ENCODE results near the gene GSDME. TPM values are rescaled to one million over a fixed set of nuclear protein-coding genes. Genes with fewer than 3 reads are reported as not detected.

Gene GSDME
- total RNA-seq, 1 experiment from 2014 or later = 4.5 TPM

GRCh38 chr7:24718431-24718831, 38.8 kb downstream of the GSDME start:
- Histone ChIP-seq H3K27me3 (ENCODE audit: control insufficient read depth, insufficient read depth, low read length) (no peaks in the 10 kb centered on the region), H3K4me1 (ENCODE audit: control insufficient read depth, insufficient read depth, low read length) (no peaks in the 10 kb centered on the region), H3K27ac (ENCODE audit: low read length) (no peak overlapping the region), H3K36me3 (ENCODE audit: control insufficient read depth, insufficient read depth, low read length) (no peaks in the 10 kb centered on the region), H3K9me3 (ENCODE audit: control insufficient read depth, insufficient read depth, low read depth, low read length) (no peaks in the 10 kb centered on the region), H3K4me3 (ENCODE audit: low read depth in 2 of 2, low read length in 2 of 2) (no peak overlapping the region)
- ChIA-PET CTCF (no interaction called here), POLR2A (no interaction called here)
- in situ Hi-C loops (cut with HindIII; ENCODE audit: low pct_unique_long_range_greater_than_20kb, low sequenced_read_pairs) = no loop called here
- no peak for TF ChIP-seq SIN3A (IDR thresholded peaks at IDR 0.05; ENCODE audit: borderline replicate concordance, insufficient read depth, low read depth, low read length)
- TF ChIP-seq, protein P1, sequence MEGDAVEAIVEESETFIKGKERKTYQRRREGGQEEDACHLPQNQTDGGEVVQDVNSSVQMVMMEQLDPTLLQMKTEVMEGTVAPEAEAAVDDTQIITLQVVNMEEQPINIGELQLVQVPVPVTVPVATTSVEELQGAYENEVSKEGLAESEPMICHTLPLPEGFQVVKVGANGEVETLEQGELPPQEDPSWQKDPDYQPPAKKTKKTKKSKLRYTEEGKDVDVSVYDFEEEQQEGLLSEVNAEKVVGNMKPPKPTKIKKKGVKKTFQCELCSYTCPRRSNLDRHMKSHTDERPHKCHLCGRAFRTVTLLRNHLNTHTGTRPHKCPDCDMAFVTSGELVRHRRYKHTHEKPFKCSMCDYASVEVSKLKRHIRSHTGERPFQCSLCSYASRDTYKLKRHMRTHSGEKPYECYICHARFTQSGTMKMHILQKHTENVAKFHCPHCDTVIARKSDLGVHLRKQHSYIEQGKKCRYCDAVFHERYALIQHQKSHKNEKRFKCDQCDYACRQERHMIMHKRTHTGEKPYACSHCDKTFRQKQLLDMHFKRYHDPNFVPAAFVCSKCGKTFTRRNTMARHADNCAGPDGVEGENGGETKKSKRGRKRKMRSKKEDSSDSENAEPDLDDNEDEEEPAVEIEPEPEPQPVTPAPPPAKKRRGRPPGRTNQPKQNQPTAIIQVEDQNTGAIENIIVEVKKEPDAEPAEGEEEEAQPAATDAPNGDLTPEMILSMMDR (IDR thresholded peaks at IDR 0.05) = no peak
- TF ChIP-seq POLR2AphosphoS5 (IDR thresholded peaks at IDR 0.05; ENCODE audit: low read depth, low read length) = no peak
- TF ChIP-seq TCF7L2 (IDR thresholded peaks at IDR 0.05; ENCODE audit: low read depth, low read length) = no peak
- TF ChIP-seq, protein P2, sequence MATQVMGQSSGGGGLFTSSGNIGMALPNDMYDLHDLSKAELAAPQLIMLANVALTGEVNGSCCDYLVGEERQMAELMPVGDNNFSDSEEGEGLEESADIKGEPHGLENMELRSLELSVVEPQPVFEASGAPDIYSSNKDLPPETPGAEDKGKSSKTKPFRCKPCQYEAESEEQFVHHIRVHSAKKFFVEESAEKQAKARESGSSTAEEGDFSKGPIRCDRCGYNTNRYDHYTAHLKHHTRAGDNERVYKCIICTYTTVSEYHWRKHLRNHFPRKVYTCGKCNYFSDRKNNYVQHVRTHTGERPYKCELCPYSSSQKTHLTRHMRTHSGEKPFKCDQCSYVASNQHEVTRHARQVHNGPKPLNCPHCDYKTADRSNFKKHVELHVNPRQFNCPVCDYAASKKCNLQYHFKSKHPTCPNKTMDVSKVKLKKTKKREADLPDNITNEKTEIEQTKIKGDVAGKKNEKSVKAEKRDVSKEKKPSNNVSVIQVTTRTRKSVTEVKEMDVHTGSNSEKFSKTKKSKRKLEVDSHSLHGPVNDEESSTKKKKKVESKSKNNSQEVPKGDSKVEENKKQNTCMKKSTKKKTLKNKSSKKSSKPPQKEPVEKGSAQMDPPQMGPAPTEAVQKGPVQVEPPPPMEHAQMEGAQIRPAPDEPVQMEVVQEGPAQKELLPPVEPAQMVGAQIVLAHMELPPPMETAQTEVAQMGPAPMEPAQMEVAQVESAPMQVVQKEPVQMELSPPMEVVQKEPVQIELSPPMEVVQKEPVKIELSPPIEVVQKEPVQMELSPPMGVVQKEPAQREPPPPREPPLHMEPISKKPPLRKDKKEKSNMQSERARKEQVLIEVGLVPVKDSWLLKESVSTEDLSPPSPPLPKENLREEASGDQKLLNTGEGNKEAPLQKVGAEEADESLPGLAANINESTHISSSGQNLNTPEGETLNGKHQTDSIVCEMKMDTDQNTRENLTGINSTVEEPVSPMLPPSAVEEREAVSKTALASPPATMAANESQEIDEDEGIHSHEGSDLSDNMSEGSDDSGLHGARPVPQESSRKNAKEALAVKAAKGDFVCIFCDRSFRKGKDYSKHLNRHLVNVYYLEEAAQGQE (IDR thresholded peaks at IDR 0.05; ENCODE audit: insufficient read depth in 1 of 2, low read depth in 2 of 2, low read length in 1 of 2) = no peak
- no peak for ATAC-seq
- intact Hi-C loops (cut with micrococcal nuclease; ENCODE audit: unreplicated experiment) = loop anchor here (10.0 kb wide), 3 partner anchors 64 to 1144 kb away; no protein-coding TSS in a partner anchor
- BruUV-seq (replicated peaks) = no TSS peak
- DNase-seq (ENCODE audit: low read depth, low spot score) = no peak

DNA sequence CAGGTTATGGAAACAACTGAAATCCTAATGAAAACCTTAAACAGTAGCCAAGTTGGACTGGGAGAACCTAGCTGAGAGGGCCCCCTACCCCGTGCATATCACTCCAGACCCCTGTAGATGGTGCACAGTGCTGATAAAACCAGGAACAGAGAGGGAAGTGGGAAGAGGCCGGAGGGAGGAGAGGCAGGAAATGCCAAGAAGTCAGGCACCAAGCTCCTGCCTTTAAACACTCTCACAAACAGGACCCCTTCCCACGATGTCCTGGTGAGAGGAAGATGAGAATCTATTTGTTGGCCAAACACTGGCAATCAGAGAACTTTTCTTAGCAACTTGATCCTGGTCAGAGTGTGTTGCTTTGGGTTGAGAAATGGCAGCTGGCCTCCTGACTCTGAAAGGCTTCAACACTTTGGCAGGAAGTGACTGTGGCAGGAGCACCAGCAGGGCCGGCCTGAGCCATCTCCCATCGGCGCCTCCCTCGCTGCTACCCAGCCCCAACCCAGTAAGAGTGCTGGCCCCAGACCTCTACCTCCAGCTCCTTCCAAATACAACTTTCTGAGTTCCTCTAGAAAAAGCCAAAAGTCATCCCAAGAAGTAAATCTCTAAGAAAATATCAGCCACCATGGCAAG, 39.5 kb downstream of the GSDME start:
- H3K27ac ChIP-seq (ENCODE audit: low read length) = no peak overlapping the region
- intact Hi-C loops (cut with micrococcal nuclease; ENCODE audit: unreplicated experiment) = loop anchor here (10.0 kb wide), 3 partner anchors 63 to 1143 kb away; no protein-coding TSS in a partner anchor
- DNase-seq (ENCODE audit: low read depth, low spot score) (no peak), ATAC-seq (no peak)
- no peaks in the 10 kb centered on the region for H3K27me3 ChIP-seq (ENCODE audit: control insufficient read depth, insufficient read depth, low read length)
- no peaks in the 10 kb centered on the region for H3K9me3 ChIP-seq (ENCODE audit: control insufficient read depth, insufficient read depth, low read depth, low read length)
- ChIA-PET POLR2A (no interaction called here), CTCF (no interaction called here)
- H3K36me3 ChIP-seq (ENCODE audit: control insufficient read depth, insufficient read depth, low read length) = no peaks in the 10 kb centered on the region
- in situ Hi-C loops (cut with HindIII; ENCODE audit: low pct_unique_long_range_greater_than_20kb, low sequenced_read_pairs) = no loop called here
- H3K4me3 ChIP-seq (ENCODE audit: low read depth in 2 of 2, low read length in 2 of 2) = no peak overlapping the region
- no peaks in the 10 kb centered on the region for H3K4me1 ChIP-seq (ENCODE audit: control insufficient read depth, insufficient read depth, low read length)
- BruUV-seq (replicated peaks) = no TSS peak
- no peak for TF ChIP-seq POLR2AphosphoS5 (IDR thresholded peaks at IDR 0.05; ENCODE audit: low read depth, low read length)
- TF ChIP-seq TCF7L2 (IDR thresholded peaks at IDR 0.05; ENCODE audit: low read depth, low read length) = no peak
- TF ChIP-seq, protein P1 (IDR thresholded peaks at IDR 0.05) = no peak
- TF ChIP-seq, protein P2 (IDR thresholded peaks at IDR 0.05; ENCODE audit: insufficient read depth in 1 of 2, low read depth in 2 of 2, low read length in 1 of 2) = no peak
- TF ChIP-seq SIN3A (IDR thresholded peaks at IDR 0.05; ENCODE audit: borderline replicate concordance, insufficient read depth, low read depth, low read length) = no peak
